Measurements from ENCODE around the gene RBM19. TPM values are rescaled to one million over a fixed set of nuclear protein-coding genes. Genes with fewer than 3 reads are reported as not detected.

Gene RBM19
- total RNA-seq, 4 donors from 2014 or later, result 20.7 to 41.1 (median 23.4) TPM

- TF ChIP-seq CTCF (IDR thresholded peaks at IDR 0.05) (no peak), POLR2A (IDR thresholded peaks at IDR 0.05) (no peak)
- no peak for DNase-seq (ENCODE audit: low spot score in 2 of 2)
- intact Hi-C loops (cut with DNase I; ENCODE audit: low total_unique reads), result no loop called here
- 84 to 89% methylated on average over 7 of the region's 7 CpGs for WGBS, 2 donors
- H3K4me3 ChIP-seq (ENCODE audit: low read depth, poor library complexity, severe bottlenecking), result no peak overlapping the region
Observed at GRCh38 chr12:113860950-113861349, 105.2 kb downstream of the RBM19 start.

DNA sequence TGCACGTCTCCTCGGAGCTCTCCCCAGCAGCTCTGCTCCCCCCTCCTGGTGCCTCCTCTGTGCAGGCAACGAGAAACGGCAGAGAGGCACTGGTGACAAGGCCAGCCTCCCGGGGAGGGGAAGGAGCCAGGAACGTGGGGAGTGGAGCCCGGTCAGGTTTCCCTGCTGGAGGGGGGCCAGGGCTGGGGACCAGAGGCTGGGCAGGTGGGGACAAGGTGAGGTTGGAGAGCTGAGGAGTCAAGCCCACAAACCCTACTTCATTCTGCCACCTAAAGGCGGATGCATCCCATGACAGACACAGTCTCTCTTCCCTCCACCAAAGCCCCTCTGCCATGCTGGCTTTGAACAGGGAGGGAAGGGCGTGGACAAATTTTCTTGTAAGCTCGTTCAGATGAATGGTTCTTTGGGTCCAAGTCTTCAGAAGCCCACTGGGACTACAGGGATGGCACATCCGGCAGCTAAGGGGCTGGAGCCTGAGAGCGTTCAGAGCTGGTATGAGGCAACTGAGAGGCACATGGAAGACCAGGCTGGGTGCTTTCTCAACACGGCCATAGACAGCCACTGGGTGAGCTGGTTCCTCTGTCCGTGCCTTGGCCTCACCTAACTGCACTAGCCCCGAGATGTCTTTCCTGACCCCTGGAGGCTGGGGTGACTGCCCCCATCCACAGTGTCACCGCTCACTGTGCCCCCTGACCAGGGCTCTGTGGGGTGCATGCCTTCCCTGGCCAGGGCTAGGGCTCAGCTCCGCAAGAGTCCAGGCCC lies 105.9 kb downstream of the RBM19 start:
- WGBS, 2 donors, result 79 to 82% methylated on average over 17 of the region's 17 CpGs
- H3K4me3 ChIP-seq (ENCODE audit: low read depth, poor library complexity, severe bottlenecking), result no peak overlapping the region
- DNase-seq (ENCODE audit: low spot score in 2 of 2), result no peak
- intact Hi-C loops (cut with DNase I; ENCODE audit: low total_unique reads), result no loop called here
- no peak for TF ChIP-seq POLR2A (IDR thresholded peaks at IDR 0.05)
- TF ChIP-seq CTCF (IDR thresholded peaks at IDR 0.05), result no peak

DNA sequence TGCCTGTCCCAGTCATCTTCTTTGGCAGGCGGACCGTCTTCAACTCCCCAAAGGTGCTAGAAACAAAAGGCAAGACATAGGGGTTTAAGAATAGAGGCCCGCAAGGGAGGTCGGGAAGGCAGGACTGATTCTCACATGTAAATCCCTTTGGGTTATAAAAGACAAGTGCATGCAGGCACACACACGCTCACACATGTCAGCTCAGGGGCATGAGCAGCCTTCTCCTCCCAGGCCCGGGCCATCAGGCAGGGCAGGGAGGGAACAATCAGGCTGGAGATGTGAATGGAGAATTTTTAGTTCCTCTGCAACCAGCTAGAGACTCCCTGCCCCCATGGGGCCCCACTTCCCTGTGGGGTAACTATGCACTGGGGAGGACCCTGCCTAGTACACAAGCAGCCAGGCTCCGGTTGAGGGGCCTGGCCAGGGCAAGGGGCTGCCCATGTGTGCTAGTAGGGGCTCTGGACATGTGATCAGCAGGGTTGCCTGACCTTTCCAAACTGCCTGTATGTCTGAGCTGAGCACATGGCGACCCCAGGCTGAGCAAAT lies 107.2 kb downstream of the RBM19 start:
- H3K4me3 ChIP-seq (ENCODE audit: low read depth, poor library complexity, severe bottlenecking), result no peak overlapping the region
- intact Hi-C loops (cut with DNase I; ENCODE audit: low total_unique reads), result no loop called here
- TF ChIP-seq POLR2A (IDR thresholded peaks at IDR 0.05) (no peak), CTCF (IDR thresholded peaks at IDR 0.05) (no peak)
- no peak for DNase-seq (ENCODE audit: low spot score in 2 of 2)
- WGBS, 2 donors, result 74 to 76% methylated on average over 8 of the region's 8 CpGs

- intact Hi-C loops (cut with DNase I; ENCODE audit: low total_unique reads), result no loop called here
- no peak overlapping the region for H3K4me3 ChIP-seq (ENCODE audit: low read depth, poor library complexity, severe bottlenecking)
- 86 to 99% methylated on average over 11 to 12 of the region's 12 CpGs for WGBS, 2 donors
- no peak for TF ChIP-seq POLR2A (IDR thresholded peaks at IDR 0.05)
- TF ChIP-seq CTCF (IDR thresholded peaks at IDR 0.05), result no peak
- DNase-seq (ENCODE audit: low spot score in 2 of 2), result no peak
Observed at GRCh38 chr12:113857371-113857770, 108.8 kb downstream of the RBM19 start.

- intact Hi-C loops (cut with DNase I; ENCODE audit: low total_unique reads), result no loop called here
- no peak for TF ChIP-seq CTCF (IDR thresholded peaks at IDR 0.05)
- no peak for TF ChIP-seq POLR2A (IDR thresholded peaks at IDR 0.05)
- 80 to 81% methylated on average over 7 of the region's 7 CpGs for WGBS, 2 donors
- DNase-seq (ENCODE audit: low spot score in 2 of 2), result no peak
- H3K4me3 ChIP-seq (ENCODE audit: low read depth, poor library complexity, severe bottlenecking), result no peak overlapping the region
Observed at GRCh38 chr12:113855998-113856397, 110.1 kb downstream of the RBM19 start.

Data from lower leg skin (tissue), 4 donors.